OCI-LY7 (cell line): ENCODE measurements around the gene MYCT1. TPM values are rescaled to one million over a fixed set of nuclear protein-coding genes. Genes with fewer than 3 reads are reported as not detected.

ENCODE experiments used
- BruUV-seq: library from RNA; stranded (reverse); fragments of 400-500 nt; replicated peaks from 2 replicates; lab custom pipeline; 2021; lab: Mats Ljungman, UMichigan
- CTCF ChIA-PET: fragments of 300-600 bp; sonication (Branson Sonifier 250); formaldehyde crosslinking; loops from one replicate; lab custom pipeline; 2022; ENCODE audit warnings: antibody characterized with exemption; ENCODE audit not compliant: unreplicated experiment; lab: Charles Lee
- POLR2A ChIA-PET: fragments of 300-600 bp; sonication (Branson Sonifier 250); formaldehyde crosslinking; loops from one replicate; lab custom pipeline; 2022; ENCODE audit warnings: antibody characterized with exemption; lab: Charles Lee
- DNase-seq: peaks from one replicate; pipeline ENCODE4 v3.0.0-alpha.2; 2015; ENCODE audit warnings: low spot score
- H2AFZ ChIP-seq: fragments of 200-600 bp; sonication (generic), shearing (Covaris generic); 2 replicates; pipeline ENCODE4 v1.6.1; 2014; ENCODE audit warnings: mild to moderate bottlenecking, antibody characterized with exemption, low read length, moderate library complexity
- H3K27ac ChIP-seq: fragments of 200-600 bp; sonication (generic); 2 replicates; pipeline ENCODE4 v1.5.1; 2014; ENCODE audit warnings: mixed run types, low read depth, mild to moderate bottlenecking, moderate library complexity, low read length, inconsistent platforms; ENCODE audit not compliant: poor library complexity, severe bottlenecking
- H3K36me3 ChIP-seq: fragments of 200-600 bp; sonication (generic); 2 replicates; pipeline ENCODE4 v1.6.1; 2014; ENCODE audit warnings: mild to moderate bottlenecking, antibody characterized with exemption, low read length, moderate library complexity, mixed read lengths; ENCODE audit not compliant: insufficient read depth
- H3K4me1 ChIP-seq: fragments of 200-600 bp; sonication (generic); 2 replicates; pipeline ENCODE4 v1.5.1; 2014; ENCODE audit warnings: mild to moderate bottlenecking, low read length; ENCODE audit not compliant: insufficient read depth, poor library complexity, severe bottlenecking
- H3K4me2 ChIP-seq: fragments of 200-600 bp; sonication (generic); 2 replicates; pipeline ENCODE4 v1.6.1; 2014; ENCODE audit warnings: mild to moderate bottlenecking, low read length
- H3K4me3 ChIP-seq: fragments of 200-600 bp; sonication (generic); 2 replicates; pipeline ENCODE4 v1.5.1; 2014; ENCODE audit warnings: mild to moderate bottlenecking, low read depth, low read length; ENCODE audit not compliant: poor library complexity, severe bottlenecking
- H3K79me2 ChIP-seq: fragments of 200-600 bp; sonication (generic); 2 replicates; pipeline ENCODE4 v1.6.1; 2016; ENCODE audit warnings: low read depth, mild to moderate bottlenecking, low read length, moderate library complexity, mixed read lengths; ENCODE audit not compliant: insufficient read depth
- H3K9me2 ChIP-seq: fragments of 200-600 bp; sonication (generic); 2 replicates; pipeline ENCODE4 v1.6.1; 2016; ENCODE audit warnings: mild to moderate bottlenecking, low read length, mixed read lengths; ENCODE audit not compliant: insufficient read depth
- H3K9me3 ChIP-seq: fragments of 200-600 bp; sonication (generic); 2 replicates; pipeline ENCODE4 v1.6.1; 2014; ENCODE audit warnings: mild to moderate bottlenecking, mixed run types, low read length, mixed read lengths
- H4K20me1 ChIP-seq: fragments of 200-600 bp; sonication (generic); 2 replicates; pipeline ENCODE4 v1.6.1; 2014; ENCODE audit warnings: mild to moderate bottlenecking, antibody characterized with exemption, low read length, moderate library complexity, mixed read lengths; ENCODE audit not compliant: insufficient read depth
- EZH2phosphoT487 ChIP-seq: fragments of 200-600 bp; sonication (generic); IDR thresholded peaks from 2 replicates; pipeline ENCODE4 v1.6.1; 2018; ENCODE audit warnings: low read depth, borderline replicate concordance, mild to moderate bottlenecking, mixed run types, antibody characterized with exemption, low read length, moderate library complexity, mixed read lengths
- intact Hi-C: fragments of 100-400 bp; cut with micrococcal nuclease; formaldehyde crosslinking; loops from one replicate; pipeline ENCODE4 v1.10.0; 2022; ENCODE audit not compliant: unreplicated experiment
- total RNA-seq, 2 experiments: library from RNA; depleted of rRNA in 1 of 2; stranded (reverse); fragments of >200 nt in 1 of 2; shearing (Covaris generic) in 1 of 2; gene quantifications; 2 replicates each; pipeline ENCODE4 v1.2.3, GENCODE V29; 2014 to 2022
- TF ChIP-seq, protein P1 (sequence below): fragments of 200-600 bp; sonication (generic); conservative IDR thresholded peaks from 2 replicates; pipeline ENCODE4 v1.5.1; 2014; ENCODE audit warnings: mild to moderate bottlenecking, antibody characterized with exemption, low read length, moderate library complexity, mixed read lengths

MYCT1 gene
- total RNA-seq, 2 experiments from 2014 or later: 0.47 to 3.5 TPM

DNA sequence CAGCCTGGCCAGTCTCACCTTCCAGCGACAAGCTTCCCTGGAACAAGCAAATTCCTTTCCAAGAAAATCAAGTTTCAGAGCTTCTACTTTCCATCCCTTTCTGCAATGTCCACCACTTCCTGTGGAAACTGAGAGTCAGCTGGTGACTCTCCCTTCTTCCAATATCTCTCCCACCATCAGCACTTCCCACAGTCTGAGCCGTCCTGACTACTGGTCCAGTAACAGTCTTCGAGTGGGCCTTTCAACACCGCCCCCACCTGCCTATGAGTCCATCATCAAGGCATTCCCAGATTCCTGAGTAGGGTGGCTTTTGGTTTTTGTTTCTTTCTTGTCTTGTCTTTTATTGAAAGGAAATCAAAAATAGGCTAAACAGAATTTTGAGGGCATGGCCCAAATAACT, 24.3 kb downstream of the MYCT1 start:
- intact Hi-C loops: no loop called here
- no peak for DNase-seq
- Histone ChIP-seq H3K9me2 (no peaks in the 10 kb centered on the region), H2AFZ (no peak overlapping the region), H3K27ac (no peak overlapping the region), H3K79me2 (no peaks in the 10 kb centered on the region), H3K9me3 (no peaks in the 10 kb centered on the region), H3K4me1 (peaks cover 12% of the 10 kb centered on the region), H4K20me1 (no peaks in the 10 kb centered on the region), H3K4me3 (no peak overlapping the region), H3K36me3 (no peaks in the 10 kb centered on the region), H3K4me2 (no peak overlapping the region)
- ChIA-PET CTCF (no interaction called here), POLR2A (no interaction called here)
- no TSS peak for BruUV-seq
- TF ChIP-seq EZH2phosphoT487: no peak
- TF ChIP-seq, protein P1, sequence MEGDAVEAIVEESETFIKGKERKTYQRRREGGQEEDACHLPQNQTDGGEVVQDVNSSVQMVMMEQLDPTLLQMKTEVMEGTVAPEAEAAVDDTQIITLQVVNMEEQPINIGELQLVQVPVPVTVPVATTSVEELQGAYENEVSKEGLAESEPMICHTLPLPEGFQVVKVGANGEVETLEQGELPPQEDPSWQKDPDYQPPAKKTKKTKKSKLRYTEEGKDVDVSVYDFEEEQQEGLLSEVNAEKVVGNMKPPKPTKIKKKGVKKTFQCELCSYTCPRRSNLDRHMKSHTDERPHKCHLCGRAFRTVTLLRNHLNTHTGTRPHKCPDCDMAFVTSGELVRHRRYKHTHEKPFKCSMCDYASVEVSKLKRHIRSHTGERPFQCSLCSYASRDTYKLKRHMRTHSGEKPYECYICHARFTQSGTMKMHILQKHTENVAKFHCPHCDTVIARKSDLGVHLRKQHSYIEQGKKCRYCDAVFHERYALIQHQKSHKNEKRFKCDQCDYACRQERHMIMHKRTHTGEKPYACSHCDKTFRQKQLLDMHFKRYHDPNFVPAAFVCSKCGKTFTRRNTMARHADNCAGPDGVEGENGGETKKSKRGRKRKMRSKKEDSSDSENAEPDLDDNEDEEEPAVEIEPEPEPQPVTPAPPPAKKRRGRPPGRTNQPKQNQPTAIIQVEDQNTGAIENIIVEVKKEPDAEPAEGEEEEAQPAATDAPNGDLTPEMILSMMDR: no peak

DNA sequence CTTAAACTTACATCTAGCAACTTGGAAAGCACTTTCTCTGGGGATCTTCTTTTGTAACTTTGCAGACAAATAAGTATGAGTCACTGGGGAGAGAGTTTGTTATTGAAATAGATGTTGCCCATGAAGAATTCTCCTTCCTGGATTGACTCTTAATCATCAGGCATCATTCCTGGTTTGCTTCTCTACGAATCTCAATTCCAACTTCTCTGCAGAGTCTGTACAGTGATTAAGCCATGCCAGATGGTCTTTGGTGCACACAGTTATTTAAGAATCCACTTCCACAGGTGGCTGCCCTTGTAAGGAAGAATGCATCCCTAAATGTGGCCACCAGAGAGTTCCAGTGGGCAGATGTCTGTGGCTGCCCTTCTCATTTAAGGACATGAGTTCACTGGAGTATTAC, 25.7 kb downstream of the MYCT1 start:
- intact Hi-C loops: no loop called here
- H3K36me3 ChIP-seq: no peaks in the 10 kb centered on the region
- H2AFZ ChIP-seq: no peak overlapping the region
- ChIA-PET CTCF (no interaction called here), POLR2A (interaction anchor here (0.7 to 1.6 kb wide), 2 partner anchors 8 to 18 kb away, joined by 3 to 4 read pairs; no protein-coding TSS in a partner anchor)
- H4K20me1 ChIP-seq: no peaks in the 10 kb centered on the region
- BruUV-seq: no TSS peak
- no peak overlapping the region for H3K4me3 ChIP-seq
- DNase-seq: no peak
- H3K27ac ChIP-seq: no peak overlapping the region
- no peak for TF ChIP-seq EZH2phosphoT487
- TF ChIP-seq, protein P1: no peak
- no peaks in the 10 kb centered on the region for H3K9me3 ChIP-seq
- no peak overlapping the region for H3K4me2 ChIP-seq
- H3K9me2 ChIP-seq: no peaks in the 10 kb centered on the region
- peaks cover 12% of the 10 kb centered on the region for H3K4me1 ChIP-seq
- H3K79me2 ChIP-seq: no peaks in the 10 kb centered on the region

DNA sequence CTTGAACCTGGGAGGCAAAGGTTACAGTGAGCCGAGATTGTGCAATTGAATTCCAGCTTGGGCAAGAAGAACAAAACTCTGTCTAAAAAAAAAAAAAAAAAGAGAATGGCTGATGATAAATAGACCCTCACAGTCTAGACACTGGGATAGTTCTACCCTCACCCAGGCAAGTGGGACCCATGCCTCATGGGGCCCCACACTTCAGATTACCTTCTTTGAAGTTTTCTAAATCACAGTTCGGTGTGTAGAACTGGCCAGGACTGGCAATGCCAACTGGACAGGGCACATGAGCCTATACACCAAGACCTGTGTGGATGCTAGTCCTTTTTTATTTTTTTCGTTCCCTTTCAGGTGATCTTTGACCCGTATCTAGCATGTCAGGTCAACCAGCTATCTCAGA, 28.6 kb downstream of the MYCT1 start:
- H3K4me1 ChIP-seq: peaks cover 3% of the 10 kb centered on the region
- CTCF ChIA-PET: no interaction called here
- H3K4me3 ChIP-seq: no peak overlapping the region
- no peak overlapping the region for H3K4me2 ChIP-seq
- H3K9me2 ChIP-seq: no peaks in the 10 kb centered on the region
- no peaks in the 10 kb centered on the region for H4K20me1 ChIP-seq
- BruUV-seq: no TSS peak
- intact Hi-C loops: no loop called here
- H3K79me2 ChIP-seq: no peaks in the 10 kb centered on the region
- TF ChIP-seq EZH2phosphoT487: no peak
- TF ChIP-seq, protein P1: no peak
- no peak overlapping the region for H3K27ac ChIP-seq
- no peak for DNase-seq
- POLR2A ChIA-PET: no interaction called here
- H3K9me3 ChIP-seq: no peaks in the 10 kb centered on the region
- no peaks in the 10 kb centered on the region for H3K36me3 ChIP-seq
- no peak overlapping the region for H2AFZ ChIP-seq
